ENCODE measurements around the gene OLFML2A.

- TF ChIP-seq POLR2AphosphoS5 (IDR thresholded peaks at IDR 0.05), result no peak
- TF ChIP-seq, protein P1, sequence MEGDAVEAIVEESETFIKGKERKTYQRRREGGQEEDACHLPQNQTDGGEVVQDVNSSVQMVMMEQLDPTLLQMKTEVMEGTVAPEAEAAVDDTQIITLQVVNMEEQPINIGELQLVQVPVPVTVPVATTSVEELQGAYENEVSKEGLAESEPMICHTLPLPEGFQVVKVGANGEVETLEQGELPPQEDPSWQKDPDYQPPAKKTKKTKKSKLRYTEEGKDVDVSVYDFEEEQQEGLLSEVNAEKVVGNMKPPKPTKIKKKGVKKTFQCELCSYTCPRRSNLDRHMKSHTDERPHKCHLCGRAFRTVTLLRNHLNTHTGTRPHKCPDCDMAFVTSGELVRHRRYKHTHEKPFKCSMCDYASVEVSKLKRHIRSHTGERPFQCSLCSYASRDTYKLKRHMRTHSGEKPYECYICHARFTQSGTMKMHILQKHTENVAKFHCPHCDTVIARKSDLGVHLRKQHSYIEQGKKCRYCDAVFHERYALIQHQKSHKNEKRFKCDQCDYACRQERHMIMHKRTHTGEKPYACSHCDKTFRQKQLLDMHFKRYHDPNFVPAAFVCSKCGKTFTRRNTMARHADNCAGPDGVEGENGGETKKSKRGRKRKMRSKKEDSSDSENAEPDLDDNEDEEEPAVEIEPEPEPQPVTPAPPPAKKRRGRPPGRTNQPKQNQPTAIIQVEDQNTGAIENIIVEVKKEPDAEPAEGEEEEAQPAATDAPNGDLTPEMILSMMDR (IDR thresholded peaks at IDR 0.05 in 8 of 11, conservative IDR thresholded peaks at IDR 0.05 in 3 of 11), result no peak
- no peak for TF ChIP-seq POLR2A (IDR thresholded peaks at IDR 0.05)
Observed at GRCh38 chr9:124829334-124829669, 52.4 kb downstream of the OLFML2A start.

All from spleen (tissue), 7 donors.